CD4-positive, alpha-beta memory T cell (primary cell): Measurements from ENCODE around the gene KRTAP5-3. TPM values are rescaled to one million over a fixed set of nuclear protein-coding genes. Genes with fewer than 3 reads are reported as not detected.

Experiments
- CTCF ChIA-PET: fragments of 350-600 bp; sonication (Branson Sonifier 250); formaldehyde crosslinking; loops from one replicate; lab custom pipeline; 2021; ENCODE audit warnings: inconsistent platforms; ENCODE audit not compliant: partially characterized antibody; lab: Charles Lee
- POLR2A ChIA-PET: fragments of 350-600 bp; sonication (Branson Sonifier 250); formaldehyde crosslinking; loops from one replicate; lab custom pipeline; 2021; ENCODE audit not compliant: partially characterized antibody; lab: Charles Lee
- DNase-seq, 5 donors: peaks; one replicate each; pipeline versions ENCODE4 v3.0.0 to v3.0.0-alpha.2; 2020 to 2022; ENCODE audit warnings: mixed read lengths in 1 of 5
- H3K27ac ChIP-seq: one replicate; pipeline ENCODE4 v1.7.0; 2013; ENCODE audit warnings: low read depth, low read length
- H3K27me3 ChIP-seq: 2 replicates; pipeline ENCODE4 v1.7.0; 2013; ENCODE audit warnings: mild to moderate bottlenecking, low read length, moderate library complexity; ENCODE audit not compliant: insufficient read depth
- H3K36me3 ChIP-seq: 2 replicates; pipeline ENCODE4 v1.7.0; 2013; ENCODE audit warnings: mild to moderate bottlenecking, low read length, moderate library complexity; ENCODE audit not compliant: insufficient read depth
- H3K4me1 ChIP-seq: 2 replicates; pipeline ENCODE4 v1.7.0; 2013; ENCODE audit warnings: mild to moderate bottlenecking, low read length, moderate library complexity; ENCODE audit not compliant: insufficient read depth
- H3K4me3 ChIP-seq, 2 donors: one replicate each; pipeline ENCODE4 v1.7.0; 2013; ENCODE audit warnings: low read length in 2 of 2, mild to moderate bottlenecking in 1 of 2
- H3K9me3 ChIP-seq, 2 donors: one replicate each; pipeline ENCODE4 v1.7.0; 2013; ENCODE audit warnings: low read length in 2 of 2, control low read depth in 1 of 2; ENCODE audit not compliant: control insufficient read depth in 1 of 2
- H3K27ac Mint-ChIP-seq, 7 donors: one replicate each; pipeline ENCODE4 v1.8.0; 2020 to 2021; ENCODE audit warnings: mixed read lengths in 7 of 7, mild to moderate bottlenecking in 6 of 7, inconsistent platforms in 3 of 7, moderate library complexity in 3 of 7
- H3K27me3 Mint-ChIP-seq, 2 donors: one replicate each; pipeline ENCODE4 v1.8.0; 2020 to 2021; ENCODE audit warnings: mixed read lengths in 2 of 2
- H3K36me3 Mint-ChIP-seq, 2 donors: one replicate each; pipeline ENCODE4 v1.8.0; 2020 to 2021; ENCODE audit warnings: mixed read lengths in 2 of 2, inconsistent platforms in 1 of 2, mild to moderate bottlenecking in 1 of 2
- H3K4me1 Mint-ChIP-seq, 4 donors: one replicate each; pipeline ENCODE4 v1.8.0; 2020 to 2021; ENCODE audit warnings: mixed read lengths in 4 of 4, mild to moderate bottlenecking in 1 of 4
- H3K4me3 Mint-ChIP-seq, 8 donors: one replicate each; pipeline ENCODE4 v1.8.0; 2020 to 2021; ENCODE audit warnings: mixed read lengths in 8 of 8, mild to moderate bottlenecking in 7 of 8, moderate library complexity in 6 of 8, inconsistent platforms in 3 of 8
- H3K9me3 Mint-ChIP-seq, 8 donors: one replicate each; pipeline ENCODE4 v1.8.0; 2020 to 2021; ENCODE audit warnings: mixed read lengths in 8 of 8, mild to moderate bottlenecking in 5 of 8, inconsistent platforms in 3 of 8, moderate library complexity in 1 of 8
- intact Hi-C: fragments of 100-400 bp; cut with micrococcal nuclease; formaldehyde crosslinking; loops from one replicate; pipeline ENCODE4 v1.15.1; 2023
- polyA plus RNA-seq, 2 donors: library from polyadenylated mRNA; unstranded; fragments of 300-500 nt; fragmentation: Illumina TruSeq; gene quantifications; one replicate each; pipeline ENCODE4 v1.2.3, GENCODE V29; 2021
- total RNA-seq, 2 experiments: library from RNA; stranded (reverse); gene quantifications; one replicate each; pipeline ENCODE4 v1.2.3, GENCODE V29; 2021

The KRTAP5-3 gene
- total and polyA plus RNA-seq, 4 experiments from 2014 or later, result not detected

- CTCF ChIA-PET, result interaction anchor here (0.6 to 3.5 kb wide), 43 partner anchors 9 to 920 kb away, joined by 3 to 59 read pairs (median 4); partner anchors contain the start of genes KRTAP5-5, KRTAP5-6, LSP1 and SYT8
- H3K4me3 Mint-ChIP-seq, result no peak overlapping the region
- Histone ChIP-seq H3K36me3 (no peaks in the 10 kb centered on the region), H3K27me3 (no peaks in the 10 kb centered on the region), H3K9me3 (no peaks in the 10 kb centered on the region), H3K4me1 (no peaks in the 10 kb centered on the region), H3K27ac (no peak overlapping the region), H3K4me3 (no peak overlapping the region)
- H3K4me1 Mint-ChIP-seq, result peaks cover 0 to 2% (median under 1%) of the 10 kb centered on the region in 4 donors
- H3K9me3 Mint-ChIP-seq, result no peaks in the 10 kb centered on the region
- POLR2A ChIA-PET, result interaction anchor here (1.0 kb wide), 2 partner anchors 41 to 181 kb away, joined by 3 to 6 read pairs; no protein-coding TSS in a partner anchor
- peak overlapping the region in 1 of 7 donors; percentile 57 for H3K27ac Mint-ChIP-seq
- intact Hi-C loops, result no loop called here
- H3K27me3 Mint-ChIP-seq, result peaks cover 7 to 15% of the 10 kb centered on the region in 2 donors
- no peaks in the 10 kb centered on the region for H3K36me3 Mint-ChIP-seq
- peak; percentile 62 to 79 (median 72) for DNase-seq
Observed at GRCh38 chr11:1652771-1653540, 44.7 kb upstream of the KRTAP5-3 start.

GRCh38 chr11:1652442-1652770 lies 44.1 kb upstream of the KRTAP5-3 start:
- Mint-ChIP-seq H3K4me1 (peaks cover 0 to 2% (median under 1%) of the 10 kb centered on the region in 4 donors), H3K9me3 (no peaks in the 10 kb centered on the region), H3K27ac (peak overlapping the region in 1 of 7 donors; percentile 57), H3K4me3 (no peak overlapping the region), H3K36me3 (no peaks in the 10 kb centered on the region), H3K27me3 (peaks cover 7 to 15% of the 10 kb centered on the region in 2 donors)
- no peak for DNase-seq
- CTCF ChIA-PET, result interaction anchor here (0.6 to 3.5 kb wide), 42 partner anchors 9 to 921 kb away, joined by 3 to 59 read pairs (median 4); partner anchors contain the start of genes KRTAP5-5, KRTAP5-6, LSP1 and SYT8
- H3K27me3 ChIP-seq, result no peaks in the 10 kb centered on the region
- H3K4me3 ChIP-seq, result no peak overlapping the region
- no peaks in the 10 kb centered on the region for H3K9me3 ChIP-seq
- POLR2A ChIA-PET, result interaction anchor here (1.0 kb wide), 2 partner anchors 42 to 181 kb away, joined by 3 to 6 read pairs; no protein-coding TSS in a partner anchor
- H3K27ac ChIP-seq, result no peak overlapping the region
- no peaks in the 10 kb centered on the region for H3K4me1 ChIP-seq
- no peaks in the 10 kb centered on the region for H3K36me3 ChIP-seq
- intact Hi-C loops, result no loop called here

GRCh38 chr11:1652026-1652425 lies 43.8 kb upstream of the KRTAP5-3 start:
- DNase-seq, result peak in 1 of 5 donors; percentile 13
- Mint-ChIP-seq H3K27me3 (peaks cover 7 to 15% of the 10 kb centered on the region in 2 donors), H3K36me3 (no peaks in the 10 kb centered on the region), H3K4me3 (no peak overlapping the region), H3K27ac (no peak overlapping the region), H3K4me1 (peaks cover 0 to 2% (median under 1%) of the 10 kb centered on the region in 4 donors), H3K9me3 (no peaks in the 10 kb centered on the region)
- no peak overlapping the region for H3K4me3 ChIP-seq
- CTCF ChIA-PET, result interaction anchor here (0.6 to 3.5 kb wide), 37 partner anchors 8 to 921 kb away, joined by 3 to 59 read pairs (median 5); partner anchors contain the start of genes KRTAP5-5, LSP1 and SYT8
- no peaks in the 10 kb centered on the region for H3K4me1 ChIP-seq
- no peak overlapping the region for H3K27ac ChIP-seq
- H3K27me3 ChIP-seq, result no peaks in the 10 kb centered on the region
- no peaks in the 10 kb centered on the region for H3K9me3 ChIP-seq
- POLR2A ChIA-PET, result interaction anchor here (1.0 kb wide), 2 partner anchors 42 to 182 kb away, joined by 3 to 6 read pairs; no protein-coding TSS in a partner anchor
- no peaks in the 10 kb centered on the region for H3K36me3 ChIP-seq
- intact Hi-C loops, result no loop called here

- no peaks in the 10 kb centered on the region for H3K9me3 Mint-ChIP-seq
- Histone ChIP-seq H3K4me3 (no peak overlapping the region), H3K9me3 (no peaks in the 10 kb centered on the region), H3K4me1 (no peaks in the 10 kb centered on the region), H3K27ac (no peak overlapping the region), H3K36me3 (no peaks in the 10 kb centered on the region), H3K27me3 (no peaks in the 10 kb centered on the region)
- intact Hi-C loops, result no loop called here
- peak in 1 of 5 donors; percentile 18 for DNase-seq
- no peak overlapping the region for H3K27ac Mint-ChIP-seq
- CTCF ChIA-PET, result interaction anchor here (0.6 to 3.5 kb wide), 6 partner anchors 8 to 350 kb away, joined by 3 to 59 read pairs (median 7); no protein-coding TSS in a partner anchor
- peaks cover 7 to 14% of the 10 kb centered on the region in 2 donors for H3K27me3 Mint-ChIP-seq
- no peak overlapping the region for H3K4me3 Mint-ChIP-seq
- H3K4me1 Mint-ChIP-seq, result peaks cover 0 to 2% (median under 1%) of the 10 kb centered on the region in 4 donors
- no peaks in the 10 kb centered on the region for H3K36me3 Mint-ChIP-seq
- POLR2A ChIA-PET, result no interaction called here
Observed at GRCh38 chr11:1651411-1651980, 43.2 kb upstream of the KRTAP5-3 start.

- CTCF ChIA-PET, result interaction anchor here (0.6 to 2.6 kb wide), 6 partner anchors 8 to 351 kb away, joined by 3 to 11 read pairs (median 7); no protein-coding TSS in a partner anchor
- intact Hi-C loops, result loop anchor here (1.0 kb wide), 1 partner anchor 500 kb away; no protein-coding TSS in a partner anchor
- Histone ChIP-seq H3K27ac (no peak overlapping the region), H3K9me3 (no peaks in the 10 kb centered on the region), H3K27me3 (no peaks in the 10 kb centered on the region), H3K4me3 (no peak overlapping the region), H3K4me1 (no peaks in the 10 kb centered on the region), H3K36me3 (no peaks in the 10 kb centered on the region)
- peak in 1 of 5 donors; percentile 22 for DNase-seq
- peaks cover 0 to 2% (median under 1%) of the 10 kb centered on the region in 4 donors for H3K4me1 Mint-ChIP-seq
- H3K9me3 Mint-ChIP-seq, result no peaks in the 10 kb centered on the region
- no peak overlapping the region for H3K4me3 Mint-ChIP-seq
- H3K27me3 Mint-ChIP-seq, result peaks cover 5 to 12% of the 10 kb centered on the region in 2 donors
- H3K36me3 Mint-ChIP-seq, result no peaks in the 10 kb centered on the region
- no peak overlapping the region for H3K27ac Mint-ChIP-seq
- POLR2A ChIA-PET, result no interaction called here
Observed at GRCh38 chr11:1650918-1651262, 42.6 kb upstream of the KRTAP5-3 start.

GRCh38 chr11:1650034-1650917 lies 42.0 kb upstream of the KRTAP5-3 start:
- H3K4me1 ChIP-seq, result no peaks in the 10 kb centered on the region
- Mint-ChIP-seq H3K4me3 (no peak overlapping the region), H3K4me1 (peaks cover 0 to 2% (median under 1%) of the 10 kb centered on the region in 4 donors), H3K27ac (no peak overlapping the region), H3K36me3 (no peaks in the 10 kb centered on the region), H3K27me3 (peaks cover 4 to 12% of the 10 kb centered on the region in 2 donors), H3K9me3 (no peaks in the 10 kb centered on the region)
- no peak overlapping the region for H3K4me3 ChIP-seq
- no peak overlapping the region for H3K27ac ChIP-seq
- DNase-seq, result peak in 1 of 5 donors; percentile 23
- intact Hi-C loops, result loop anchor here (1.0 kb wide), 1 partner anchor 501 kb away; no protein-coding TSS in a partner anchor
- H3K9me3 ChIP-seq, result no peaks in the 10 kb centered on the region
- ChIA-PET POLR2A (no interaction called here), CTCF (interaction anchor here (1.2 to 2.6 kb wide), 5 partner anchors 9 to 351 kb away, joined by 3 to 11 read pairs (median 9); no protein-coding TSS in a partner anchor)
- H3K27me3 ChIP-seq, result no peaks in the 10 kb centered on the region
- no peaks in the 10 kb centered on the region for H3K36me3 ChIP-seq
